Adrenal gland (tissue), 5 donors: ENCODE results near the gene TBC1D10A.

ENCODE experiments used
- CTCF ChIP-seq, 6 experiments: fragments of 450-650 bp in 4 of 6; fragments of 200-600 bp in 2 of 6; sonication (generic) in 1 of 6; IDR thresholded peaks; 1 replicate in 5 of 6; 2 replicates in 1 of 6; pipeline versions ENCODE4 v1.5.1 to v1.8.0; 2016 to 2021; ENCODE audit warnings: antibody characterized with exemption in 6 of 6, mild to moderate bottlenecking in 2 of 6, moderate library complexity in 1 of 6
- POLR2A ChIP-seq, 2 donors: fragments of 450-650 bp; IDR thresholded peaks; one replicate each; pipeline ENCODE4 v1.6.1; 2017; ENCODE audit warnings: antibody characterized with exemption in 2 of 2, mild to moderate bottlenecking in 2 of 2, moderate library complexity in 1 of 2
- donor health status: DM: no; HTN: no; CAD: no.

- TF ChIP-seq CTCF (IDR thresholded peaks at IDR 0.05) (no peak), POLR2A (IDR thresholded peaks at IDR 0.05) (no peak)
These were observed 48.6 kb upstream of the TBC1D10A start for GRCh38 chr22:30375312-30375849.
